GM04504 (cell line): ENCODE measurements around the gene FANCE.
"Not testable (repeated sequence)": the region's sequence is repeated elsewhere in the genome, so short reads cannot be mapped to it uniquely, and the experiment has no call there.

Experiments
- DNase-seq: peaks from one replicate; pipeline ENCODE4 v3.0.0-alpha.2; 2012; ENCODE audit warnings: low read depth

FANCE gene

DNA sequence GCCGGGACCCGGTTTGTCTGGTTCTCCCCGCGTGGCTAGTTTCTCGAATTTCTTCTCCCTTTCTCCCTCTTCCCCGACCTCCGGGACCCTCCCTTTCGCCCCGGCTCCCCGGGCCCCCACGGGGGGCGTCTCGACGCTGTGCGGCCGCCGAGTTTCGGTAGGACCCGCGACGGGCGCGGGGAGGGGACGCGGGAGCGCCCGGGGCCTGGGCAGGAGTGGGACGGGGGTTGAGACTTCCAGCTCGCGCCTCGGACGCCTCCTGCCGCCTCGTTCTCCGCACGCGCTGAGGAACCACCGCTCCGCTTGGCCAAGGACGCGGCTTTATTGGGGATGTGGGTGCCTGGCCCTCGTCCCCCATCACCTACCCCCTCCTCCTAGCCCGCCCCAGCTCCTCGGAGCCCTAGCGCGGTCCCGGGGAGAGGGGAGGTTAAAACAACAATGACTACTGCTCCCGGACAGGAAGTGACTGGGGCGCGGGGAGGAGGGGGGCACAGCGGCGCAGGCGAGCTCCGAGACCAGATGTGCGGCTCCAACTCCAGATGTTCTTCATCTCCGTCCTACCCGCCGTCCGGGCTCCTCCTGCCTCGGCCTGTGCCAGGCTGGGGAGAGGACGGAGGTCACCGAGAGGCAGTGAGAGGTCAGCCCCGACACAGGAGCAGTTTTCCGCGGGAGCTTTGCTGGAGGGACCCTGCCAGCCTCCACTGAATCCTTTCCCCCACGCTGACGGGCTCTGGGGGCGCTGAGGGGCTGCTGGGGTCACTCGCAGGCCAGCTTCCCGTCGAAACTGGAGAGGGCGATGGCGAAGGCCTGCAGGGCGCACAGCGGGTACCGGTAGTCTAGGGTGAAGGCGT is 45.7 kb downstream of the FANCE start:
- peak; percentile 51 for DNase-seq

DNA sequence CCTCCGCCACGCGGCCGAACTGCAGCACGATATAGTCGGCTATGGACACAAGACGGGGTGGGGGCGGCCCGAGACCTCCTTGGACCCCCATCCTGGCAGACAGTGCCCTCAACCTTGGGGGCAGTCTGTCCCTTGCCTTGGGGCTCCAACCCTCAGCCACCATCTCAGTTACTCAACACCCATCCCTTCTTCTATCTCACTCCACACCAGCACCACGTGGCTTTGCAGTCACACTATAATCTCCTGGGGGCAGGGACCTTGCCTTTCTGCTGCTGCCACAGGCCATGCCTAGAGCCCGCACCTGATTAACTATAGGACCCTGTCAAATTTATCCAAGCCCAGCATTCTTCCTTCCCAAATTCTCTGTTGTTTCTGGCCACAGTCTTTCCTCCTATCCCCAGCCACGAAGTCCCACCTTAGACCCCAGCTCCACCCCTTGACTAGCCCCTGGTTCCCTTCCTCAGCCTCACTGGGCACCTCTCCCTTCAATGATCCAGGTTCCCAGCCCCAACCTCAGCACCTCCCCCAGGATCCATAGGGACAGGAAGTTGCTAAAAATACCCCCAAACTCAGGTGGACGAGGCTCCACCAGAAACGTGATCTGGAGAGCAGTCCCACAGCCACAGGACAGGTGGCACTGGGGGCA is 46.4 kb downstream of the FANCE start:
- no peak for DNase-seq

DNA sequence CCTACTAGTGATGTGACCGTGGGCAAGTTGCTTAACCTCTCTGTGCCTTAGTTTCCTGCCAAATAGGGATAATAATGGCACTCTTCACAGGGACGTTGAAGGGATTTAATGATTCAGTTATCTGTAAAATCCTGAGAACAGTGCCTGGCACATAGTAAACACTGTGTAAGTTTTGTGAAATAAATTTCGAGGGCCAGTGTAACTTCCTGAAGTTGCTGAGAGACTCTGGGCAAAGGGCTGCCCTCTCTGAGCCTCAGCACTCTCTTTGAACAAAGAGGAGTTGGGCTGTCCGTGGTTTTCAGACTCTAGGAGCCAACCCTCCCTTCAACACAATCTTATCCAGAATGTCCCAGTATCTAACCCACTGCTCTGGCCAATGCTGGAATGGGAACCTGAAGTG is 47.2 kb downstream of the FANCE start:
- DNase-seq = no peak

DNA sequence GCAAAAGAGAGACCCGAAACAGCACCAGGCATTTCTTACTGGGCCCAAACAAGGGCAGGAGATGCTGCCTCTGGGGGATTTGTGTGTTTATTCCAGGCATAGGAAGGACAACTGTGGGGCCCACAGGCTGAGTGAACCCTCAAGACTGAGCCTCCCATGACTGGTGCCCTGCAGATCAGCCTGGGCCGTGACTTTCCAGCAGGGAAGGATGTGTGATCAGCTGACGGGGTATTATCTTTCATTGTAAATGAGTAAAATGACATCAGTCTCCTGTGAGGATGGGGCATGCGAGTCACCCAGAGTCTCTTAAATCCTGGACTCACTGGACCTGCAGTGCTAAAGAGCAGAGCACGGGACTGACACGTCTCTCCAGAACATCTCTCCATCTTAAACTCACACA is 48.6 kb downstream of the FANCE start:
- peak; percentile 30 for DNase-seq

DNA sequence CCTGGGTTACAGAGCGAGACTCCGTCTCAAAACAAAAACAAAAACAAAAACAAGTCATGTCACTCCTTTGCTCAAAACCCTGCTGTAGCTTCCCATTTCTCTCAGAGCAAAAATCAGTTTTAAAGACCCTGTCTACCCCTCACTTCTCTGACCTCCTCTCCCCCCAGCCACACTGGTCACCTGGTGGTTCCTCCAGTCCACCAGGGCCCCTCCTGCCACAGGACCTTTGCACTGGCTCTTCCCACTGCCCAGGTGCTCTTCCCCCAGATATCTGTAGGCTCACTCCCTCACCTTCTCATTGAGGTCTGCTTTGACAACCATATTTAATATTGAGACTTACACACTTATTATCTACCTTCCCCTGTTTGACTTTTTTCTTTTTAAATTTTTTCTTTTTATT is 49.6 kb downstream of the FANCE start:
- DNase-seq = no peak

DNA sequence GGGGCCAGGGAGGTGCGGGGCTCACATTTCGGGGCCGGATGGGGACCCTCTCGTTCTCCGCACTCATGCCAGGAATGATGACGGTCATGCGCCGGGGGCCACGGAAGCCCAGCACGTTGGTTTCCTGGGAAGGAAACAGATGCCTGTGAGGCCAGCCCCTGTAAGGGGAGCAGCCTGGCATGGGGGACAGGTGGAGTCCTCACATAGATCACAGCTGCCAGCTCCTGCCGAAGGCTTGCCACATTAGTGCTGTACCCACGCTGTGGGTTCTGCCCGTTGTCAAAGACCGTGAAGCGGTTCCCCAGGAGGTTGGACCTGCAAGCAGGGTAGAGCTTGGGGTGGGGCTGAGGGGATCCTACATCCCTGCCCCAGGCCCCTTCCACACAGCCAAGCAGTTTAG is 51.4 kb downstream of the FANCE start:
- no peak for DNase-seq

DNA sequence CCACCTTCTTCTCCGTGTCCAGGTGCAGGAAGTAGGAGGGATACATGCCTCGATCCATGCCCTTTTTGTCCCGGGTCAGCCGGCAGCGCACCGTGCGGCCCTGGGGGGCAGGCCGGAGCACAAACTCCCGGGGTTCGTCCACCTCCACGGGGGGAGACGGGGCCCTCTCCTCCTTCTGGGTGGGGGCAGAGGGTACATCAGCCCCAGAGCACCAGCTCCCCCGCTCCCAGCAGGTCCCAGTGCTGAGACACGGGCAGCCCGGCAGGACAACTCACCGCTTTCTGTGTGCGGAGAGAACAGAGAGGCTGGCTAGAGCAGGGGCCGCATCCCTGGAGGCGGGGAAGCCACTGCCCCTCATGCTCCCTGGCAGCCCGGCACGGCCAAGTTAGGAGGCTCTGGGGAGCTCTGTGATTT is 53.9 kb downstream of the FANCE start:
- DNase-seq = no peak

DNA sequence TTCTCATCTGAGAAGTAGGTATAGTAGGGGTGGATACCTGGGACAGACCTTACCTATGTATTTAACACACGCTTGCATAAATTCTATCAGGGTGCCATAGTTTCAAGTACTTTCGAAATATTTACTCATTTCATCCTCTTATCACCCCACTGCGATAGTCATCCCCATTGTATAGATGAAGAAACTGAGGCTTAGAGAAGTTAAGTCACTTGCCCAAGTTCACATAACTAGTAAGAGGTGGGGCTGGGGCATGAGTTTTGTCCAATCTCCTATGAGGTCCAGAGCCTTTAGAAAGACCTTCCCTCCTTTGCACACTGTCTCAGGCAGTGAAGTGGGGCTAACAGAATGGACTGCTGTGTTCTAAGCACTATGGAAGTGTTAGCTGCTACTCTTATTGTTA is 54.4 kb downstream of the FANCE start:
- no peak for DNase-seq

DNA sequence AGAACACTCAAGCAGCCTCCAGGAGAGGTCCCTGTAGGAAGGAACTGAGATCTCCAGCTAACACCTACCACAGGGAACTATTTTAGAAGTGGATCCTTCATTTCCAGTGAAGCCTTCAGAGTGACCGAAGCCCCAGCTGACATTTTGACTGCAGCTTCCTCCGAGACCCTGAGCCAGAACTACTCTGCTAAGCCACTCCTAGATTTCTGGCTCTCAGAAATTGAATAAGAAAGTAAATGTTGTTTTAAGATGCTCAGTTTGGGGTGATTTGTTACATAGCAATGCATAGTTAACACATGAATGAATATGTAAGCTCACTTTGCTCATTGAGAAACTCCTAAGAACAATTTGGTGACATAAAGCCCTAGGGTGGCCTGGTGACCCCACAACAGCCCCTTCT is 55.1 kb downstream of the FANCE start:
- DNase-seq = no peak

DNA sequence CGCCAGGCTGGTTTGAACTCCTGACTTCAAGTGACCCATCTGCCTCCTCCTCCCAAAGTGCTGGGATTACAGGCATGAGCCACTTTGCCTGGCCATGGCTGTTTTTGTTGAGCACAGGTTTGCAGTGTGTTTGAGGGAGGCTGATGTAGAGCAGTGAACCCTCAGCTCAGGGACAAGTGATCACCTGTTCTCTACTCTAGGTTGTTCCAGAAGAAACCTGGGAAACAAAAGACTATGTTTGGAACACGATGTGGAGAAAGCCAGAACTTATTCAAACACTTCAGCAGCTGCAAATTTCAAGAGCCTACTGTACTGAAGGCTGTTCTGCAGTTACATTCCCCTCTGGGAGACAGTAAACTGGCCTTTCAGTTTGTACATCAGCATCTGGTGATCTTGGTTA is 55.9 kb downstream of the FANCE start:
- DNase-seq = no peak

DNA sequence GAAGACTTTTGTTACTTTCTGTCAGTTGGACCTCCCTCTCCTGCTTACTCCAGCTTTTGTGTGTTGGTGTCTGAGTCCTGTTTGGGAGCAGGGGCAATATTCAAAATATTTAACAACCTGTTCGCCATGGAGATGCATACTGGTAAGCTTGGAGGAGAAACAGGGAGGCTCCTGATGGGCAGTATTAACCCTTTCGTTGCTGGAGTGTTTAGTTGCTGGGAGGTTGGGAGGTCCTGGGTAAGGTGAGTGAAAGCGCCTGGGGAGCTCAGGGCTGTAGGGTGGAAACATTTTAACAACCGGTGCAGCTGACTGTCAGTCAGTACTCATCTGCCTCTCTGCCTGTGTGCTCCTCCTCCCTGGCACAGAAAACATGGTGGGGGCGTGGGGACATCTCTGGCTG is 56.4 kb downstream of the FANCE start:
- no peak for DNase-seq

DNA sequence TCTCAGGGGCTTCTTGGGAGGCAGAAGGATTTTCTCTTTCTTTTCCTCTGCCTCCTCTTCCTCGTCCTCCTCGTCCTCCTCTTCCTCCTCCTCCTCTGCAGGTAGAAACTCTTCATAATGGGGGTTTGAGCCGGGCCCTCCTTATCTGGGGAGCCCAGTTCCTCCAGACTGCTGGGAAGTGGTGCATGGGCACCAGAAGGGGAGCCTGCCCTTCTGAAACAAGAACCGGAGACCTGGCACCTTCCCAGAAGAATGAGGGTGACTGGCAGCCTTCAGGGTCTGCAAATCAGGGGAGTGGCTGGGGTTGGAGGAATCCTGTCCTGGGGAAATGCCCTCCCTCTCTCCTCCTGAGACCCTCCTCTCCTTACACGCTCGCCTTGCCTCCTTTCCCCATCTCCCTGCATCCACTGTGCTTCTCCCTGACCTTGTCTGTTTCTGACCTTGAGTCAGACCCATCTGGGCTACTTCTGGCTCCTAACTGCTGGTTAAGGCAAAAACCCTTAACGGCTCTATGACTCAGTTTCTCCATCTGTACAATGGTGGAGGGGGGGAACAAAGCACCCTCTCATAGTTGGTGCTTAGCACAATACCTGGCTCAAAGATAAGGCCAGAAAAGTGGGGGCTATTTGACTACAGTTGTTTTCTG is 58.9 kb downstream of the FANCE start:
- no peak for DNase-seq

DNA sequence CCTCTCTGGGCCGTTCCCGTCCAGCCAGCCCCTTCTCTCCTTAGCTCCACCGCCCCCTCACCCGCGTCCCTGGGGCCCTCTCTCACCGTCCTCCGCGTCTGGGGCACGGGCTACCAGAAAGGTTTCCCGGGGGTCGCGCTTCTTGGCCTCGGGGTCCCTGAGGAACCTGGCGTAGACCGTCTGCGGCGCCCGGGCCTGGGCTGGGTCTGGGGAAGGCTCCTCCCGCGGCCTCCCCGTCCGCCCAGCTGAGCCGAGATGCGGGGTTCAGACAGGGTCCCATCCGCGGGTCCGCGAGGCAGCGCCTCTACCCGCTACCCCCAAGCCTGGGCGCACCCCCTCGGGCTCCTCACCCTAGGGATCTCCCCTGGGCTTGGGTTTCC is 59.4 kb downstream of the FANCE start:
- no peak for DNase-seq

DNA sequence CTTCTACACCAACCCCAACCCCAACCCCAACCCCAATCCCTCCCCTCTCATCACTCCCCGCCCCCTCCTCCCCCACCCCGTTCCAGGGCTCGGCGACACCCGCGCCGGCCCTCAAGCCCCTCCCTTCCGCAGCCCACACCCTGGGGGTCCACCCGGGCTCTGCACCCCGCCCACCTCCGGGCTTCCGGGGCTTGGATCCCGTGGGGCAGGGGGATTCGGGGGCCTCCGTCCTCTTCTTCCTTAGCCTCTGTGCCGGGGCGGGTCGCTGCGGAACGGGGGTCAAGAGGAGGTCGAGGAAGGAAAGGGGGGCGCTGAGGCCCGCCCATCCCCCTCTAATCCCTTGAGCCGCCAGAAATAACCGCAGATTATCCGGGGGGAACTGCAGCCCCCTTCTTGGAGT is 59.9 kb downstream of the FANCE start:
- DNase-seq = no peak

DNA sequence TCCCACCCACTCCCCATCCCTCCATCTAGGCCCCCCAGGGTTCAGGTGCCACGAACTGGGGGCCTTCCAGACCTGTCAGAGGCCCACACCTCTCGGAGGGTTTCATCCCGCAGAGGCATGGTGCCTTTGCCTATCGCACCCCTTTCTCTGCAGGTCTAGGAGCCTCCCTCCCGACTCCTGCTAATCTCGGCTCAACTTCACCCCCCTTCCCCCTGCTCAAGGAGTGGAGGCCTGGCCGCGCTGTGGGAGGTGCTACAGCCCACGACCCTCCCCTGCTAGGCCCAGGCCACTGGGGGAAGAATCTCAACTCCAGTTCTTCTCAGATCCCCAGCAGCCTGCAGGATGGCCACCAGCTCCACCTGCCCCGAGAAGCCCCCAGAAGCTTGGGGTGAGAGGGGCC is 60.6 kb downstream of the FANCE start, which contains the start of gene TULP1:
Gene TULP1, minus strand, starts transcription at position 157 of the 400 bp plus-strand sequence. Its CDS starts 38 bp downstream, at position 119.
- DNase-seq = no peak

DNA sequence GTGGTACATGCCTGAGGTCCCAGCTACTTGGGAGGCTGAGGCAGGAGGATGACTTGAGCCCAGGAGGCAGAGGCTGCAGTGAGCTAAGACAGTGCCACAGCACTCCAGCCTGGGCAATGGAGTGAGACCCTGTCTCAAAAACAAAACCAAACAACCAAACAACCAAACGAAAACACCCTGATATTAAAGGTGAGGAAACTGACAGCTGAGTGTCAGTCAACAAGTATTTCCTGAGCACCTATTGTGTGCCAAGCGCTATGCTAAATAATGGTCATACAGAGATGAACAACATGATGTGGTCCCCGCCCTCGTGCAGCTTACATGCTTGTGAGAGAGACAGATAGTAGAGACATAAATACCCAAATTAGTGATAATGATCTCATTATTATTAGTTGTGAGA is 62.4 kb downstream of the FANCE start:
- DNase-seq = no peak

DNA sequence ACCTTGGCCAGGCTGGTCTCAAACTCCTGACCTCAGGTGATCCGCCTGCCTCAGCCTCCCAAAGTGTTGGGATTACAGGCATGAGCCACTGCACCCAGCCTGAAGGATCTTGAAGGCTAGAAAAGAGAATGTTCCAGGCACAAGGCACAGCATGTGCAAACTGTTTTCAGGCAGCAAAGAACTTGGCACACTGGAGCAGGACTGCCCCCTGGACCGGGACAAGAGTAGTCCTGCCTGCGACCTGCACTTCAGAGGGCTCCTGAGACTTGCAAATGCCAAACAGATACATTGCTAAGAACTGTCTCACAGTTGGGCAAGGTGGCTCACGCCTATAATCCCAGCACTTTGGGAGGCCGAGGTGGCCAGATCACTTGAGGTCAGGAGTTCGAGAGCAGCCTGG is 63.8 kb downstream of the FANCE start:
- not testable (repeated sequence) for DNase-seq
